ENCODE data around the gene SLC5A2. TPM values are rescaled to one million over a fixed set of nuclear protein-coding genes. Genes with fewer than 3 reads are reported as not detected.

The SLC5A2 gene
- total RNA-seq, 2 experiments from 2014 or later, result not detected

GRCh38 chr16:31473264-31473984, 9.5 kb upstream of the SLC5A2 start:
- Histone ChIP-seq H3K9me2 (ENCODE audit: insufficient read depth, low read length) (no peaks in the 10 kb centered on the region), H3K27ac (ENCODE audit: low read depth, low read length, poor library complexity, severe bottlenecking) (no peak overlapping the region), H2AFZ (ENCODE audit: low read length) (no peak overlapping the region), H4K20me1 (ENCODE audit: insufficient read depth, low read length) (no peaks in the 10 kb centered on the region), H3K4me1 (ENCODE audit: insufficient read depth, low read length, poor library complexity, severe bottlenecking) (no peaks in the 10 kb centered on the region), H3K4me3 (ENCODE audit: low read depth, low read length, poor library complexity, severe bottlenecking) (no peak overlapping the region), H3K36me3 (ENCODE audit: insufficient read depth, low read length) (no peaks in the 10 kb centered on the region), H3K9me3 (ENCODE audit: low read length) (no peaks in the 10 kb centered on the region), H3K79me2 (ENCODE audit: insufficient read depth, low read depth, low read length) (no peaks in the 10 kb centered on the region), H3K4me2 (ENCODE audit: low read length) (no peak overlapping the region)
- intact Hi-C loops (cut with micrococcal nuclease; ENCODE audit: unreplicated experiment), result no loop called here
- no peak for DNase-seq (ENCODE audit: low spot score)
- ChIA-PET POLR2A (no interaction called here), CTCF (ENCODE audit: unreplicated experiment) (no interaction called here)
- TF ChIP-seq EZH2phosphoT487 (IDR thresholded peaks at IDR 0.05; ENCODE audit: borderline replicate concordance, low read depth, low read length) (no peak), CTCF (conservative IDR thresholded peaks at IDR 0.05; ENCODE audit: low read length) (no peak)
- no TSS peak for BruUV-seq (replicated peaks)

DNA sequence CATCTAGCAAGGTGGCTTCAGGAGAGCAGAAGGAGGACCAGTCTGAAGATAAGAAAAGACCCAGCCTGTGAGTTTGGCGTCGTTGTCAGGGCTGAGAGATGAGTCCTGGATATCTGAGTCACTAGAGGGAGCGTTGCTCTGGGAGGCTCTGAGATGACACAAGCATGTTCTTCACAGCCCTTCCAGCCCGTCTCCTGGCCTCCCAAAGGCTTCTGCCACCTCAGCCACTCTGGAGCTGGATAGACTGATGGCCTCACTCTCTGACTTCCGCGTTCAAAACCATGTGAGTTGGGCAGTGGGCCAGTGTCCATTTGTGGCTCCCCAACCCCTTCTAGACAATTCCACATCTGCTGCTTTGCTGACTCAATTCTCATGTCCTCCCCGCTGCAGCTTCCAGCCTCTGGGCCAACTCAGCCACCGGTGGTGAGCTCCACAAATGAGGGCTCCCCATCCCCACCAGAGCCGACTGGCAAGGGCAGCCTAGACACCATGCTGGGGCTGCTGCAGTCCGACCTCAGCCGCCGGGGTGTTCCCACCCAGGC, 8.7 kb upstream of the SLC5A2 start:
- TF ChIP-seq CTCF (conservative IDR thresholded peaks at IDR 0.05; ENCODE audit: low read length) (no peak), EZH2phosphoT487 (IDR thresholded peaks at IDR 0.05; ENCODE audit: borderline replicate concordance, low read depth, low read length) (no peak)
- intact Hi-C loops (cut with micrococcal nuclease; ENCODE audit: unreplicated experiment), result no loop called here
- no TSS peak for BruUV-seq (replicated peaks)
- Histone ChIP-seq H2AFZ (ENCODE audit: low read length) (no peak overlapping the region), H3K9me2 (ENCODE audit: insufficient read depth, low read length) (no peaks in the 10 kb centered on the region), H3K79me2 (ENCODE audit: insufficient read depth, low read depth, low read length) (no peaks in the 10 kb centered on the region), H3K4me2 (ENCODE audit: low read length) (no peak overlapping the region), H3K4me1 (ENCODE audit: insufficient read depth, low read length, poor library complexity, severe bottlenecking) (no peaks in the 10 kb centered on the region), H3K4me3 (ENCODE audit: low read depth, low read length, poor library complexity, severe bottlenecking) (no peak overlapping the region), H4K20me1 (ENCODE audit: insufficient read depth, low read length) (no peaks in the 10 kb centered on the region), H3K36me3 (ENCODE audit: insufficient read depth, low read length) (no peaks in the 10 kb centered on the region), H3K9me3 (ENCODE audit: low read length) (no peaks in the 10 kb centered on the region), H3K27ac (ENCODE audit: low read depth, low read length, poor library complexity, severe bottlenecking) (no peak overlapping the region)
- no peak for DNase-seq (ENCODE audit: low spot score)
- CTCF ChIA-PET (ENCODE audit: unreplicated experiment), result no interaction called here
- POLR2A ChIA-PET, result no interaction called here

Data from OCI-LY7 (cell line).